Measurements from ENCODE around the gene QRICH1. TPM values are rescaled to one million over a fixed set of nuclear protein-coding genes. Genes with fewer than 3 reads are reported as not detected.

Gene QRICH1
- total RNA-seq, 1 experiment from 2014 or later, result 123 TPM

DNA sequence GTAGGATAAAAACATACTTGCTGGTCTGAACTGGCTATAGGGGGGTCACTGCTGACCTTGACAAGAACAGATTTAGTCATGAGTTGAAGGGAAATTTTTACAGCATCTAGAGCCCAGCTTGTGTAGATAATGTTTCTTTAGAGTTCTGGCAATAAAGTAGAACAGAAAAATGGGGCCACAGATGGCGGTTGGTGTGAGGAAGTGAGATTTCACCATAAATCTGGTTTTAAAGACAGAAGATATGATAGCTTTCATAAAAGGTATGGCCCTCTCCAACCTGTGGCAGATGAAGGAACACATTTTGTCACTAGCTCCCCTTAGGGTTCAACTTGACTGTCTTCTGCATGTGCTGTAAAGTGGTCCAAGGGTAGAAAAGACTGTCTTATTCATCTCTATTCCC, 40.3 kb downstream of the QRICH1 start:
- Mint-ChIP-seq H3K4me3 (no peak overlapping the region), H3K36me3 (peaks cover 65% of the 10 kb centered on the region), H3K4me1 (no peaks in the 10 kb centered on the region), H3K27me3 (ENCODE audit: low read depth) (no peaks in the 10 kb centered on the region), H3K9me3 (no peaks in the 10 kb centered on the region), H3K27ac (no peak overlapping the region)
- ATAC-seq (no peak), DNase-seq (ENCODE audit: low spot score) (no peak)
- CTCF ChIA-PET, result no interaction called here
- TF ChIP-seq ZNF121 (CRISPR knock-in tag; IDR thresholded peaks at IDR 0.05), result no peak
- POLR2A ChIA-PET, result no interaction called here

DNA sequence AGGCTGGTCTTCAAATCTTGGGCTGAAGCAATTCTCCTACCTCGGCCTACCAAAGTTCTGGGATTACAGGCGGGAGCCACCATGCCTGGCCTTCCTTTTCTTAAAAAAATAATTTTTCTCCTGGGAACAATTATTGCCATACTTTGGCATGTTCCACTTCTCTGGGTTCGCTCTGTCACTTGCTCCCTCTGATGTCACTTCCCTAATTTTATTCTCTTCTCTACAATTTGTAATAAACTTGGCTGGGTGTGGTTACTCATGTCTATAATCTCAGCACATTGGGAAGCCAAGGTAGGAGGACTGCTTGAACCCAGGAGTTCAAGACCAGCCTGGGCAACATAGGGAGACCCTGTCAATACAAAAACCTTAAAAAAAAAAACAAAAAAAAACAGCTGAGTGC, 58.6 kb downstream of the QRICH1 start:
- H3K9me3 Mint-ChIP-seq, result no peaks in the 10 kb centered on the region
- no peaks in the 10 kb centered on the region for H3K4me1 Mint-ChIP-seq
- POLR2A ChIA-PET, result no interaction called here
- no peaks in the 10 kb centered on the region for H3K27me3 Mint-ChIP-seq (ENCODE audit: low read depth)
- TF ChIP-seq, protein P1, sequence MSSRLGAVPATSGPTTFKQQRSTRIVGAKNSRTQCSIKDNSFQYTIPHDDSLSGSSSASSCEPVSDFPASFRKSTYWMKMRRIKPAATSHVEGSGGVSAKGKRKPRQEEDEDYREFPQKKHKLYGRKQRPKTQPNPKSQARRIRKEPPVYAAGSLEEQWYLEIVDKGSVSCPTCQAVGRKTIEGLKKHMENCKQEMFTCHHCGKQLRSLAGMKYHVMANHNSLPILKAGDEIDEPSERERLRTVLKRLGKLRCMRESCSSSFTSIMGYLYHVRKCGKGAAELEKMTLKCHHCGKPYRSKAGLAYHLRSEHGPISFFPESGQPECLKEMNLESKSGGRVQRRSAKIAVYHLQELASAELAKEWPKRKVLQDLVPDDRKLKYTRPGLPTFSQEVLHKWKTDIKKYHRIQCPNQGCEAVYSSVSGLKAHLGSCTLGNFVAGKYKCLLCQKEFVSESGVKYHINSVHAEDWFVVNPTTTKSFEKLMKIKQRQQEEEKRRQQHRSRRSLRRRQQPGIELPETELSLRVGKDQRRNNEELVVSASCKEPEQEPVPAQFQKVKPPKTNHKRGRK (CRISPR knock-in tag; IDR thresholded peaks at IDR 0.05; ENCODE audit: borderline replicate concordance), result no peak
- TF ChIP-seq, protein P2, sequence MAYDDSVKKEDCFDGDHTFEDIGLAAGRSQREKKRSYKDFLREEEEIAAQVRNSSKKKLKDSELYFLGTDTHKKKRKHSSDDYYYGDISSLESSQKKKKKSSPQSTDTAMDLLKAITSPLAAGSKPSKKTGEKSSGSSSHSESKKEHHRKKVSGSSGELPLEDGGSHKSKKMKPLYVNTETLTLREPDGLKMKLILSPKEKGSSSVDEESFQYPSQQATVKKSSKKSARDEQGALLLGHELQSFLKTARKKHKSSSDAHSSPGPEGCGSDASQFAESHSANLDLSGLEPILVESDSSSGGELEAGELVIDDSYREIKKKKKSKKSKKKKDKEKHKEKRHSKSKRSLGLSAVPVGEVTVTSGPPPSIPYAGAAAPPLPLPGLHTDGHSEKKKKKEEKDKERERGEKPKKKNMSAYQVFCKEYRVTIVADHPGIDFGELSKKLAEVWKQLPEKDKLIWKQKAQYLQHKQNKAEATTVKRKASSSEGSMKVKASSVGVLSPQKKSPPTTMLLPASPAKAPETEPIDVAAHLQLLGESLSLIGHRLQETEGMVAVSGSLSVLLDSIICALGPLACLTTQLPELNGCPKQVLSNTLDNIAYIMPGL (CRISPR knock-in tag; IDR thresholded peaks at IDR 0.05), result no peak
- TF ChIP-seq ZNF423 (CRISPR knock-in tag; IDR thresholded peaks at IDR 0.05) (no peak), STAT6 (CRISPR knock-in tag; conservative IDR thresholded peaks at IDR 0.05; ENCODE audit: low read depth) (no peak), SMAD4 (CRISPR knock-in tag; IDR thresholded peaks at IDR 0.05) (no peak), ATF2 (CRISPR knock-in tag; IDR thresholded peaks at IDR 0.05; ENCODE audit: borderline replicate concordance, low read depth) (no peak), CTCF (IDR thresholded peaks at IDR 0.05) (no peak), PRRX2 (CRISPR knock-in tag; IDR thresholded peaks at IDR 0.05) (no peak), GABPB1 (CRISPR knock-in tag; IDR thresholded peaks at IDR 0.05) (no peak), ZNF138 (CRISPR knock-in tag; conservative IDR thresholded peaks at IDR 0.05) (no peak), TEAD1 (CRISPR knock-in tag; IDR thresholded peaks at IDR 0.05) (no peak), JAZF1 (CRISPR knock-in tag; IDR thresholded peaks at IDR 0.05) (no peak), MAX (CRISPR knock-in tag; IDR thresholded peaks at IDR 0.05) (no peak), RELA (CRISPR knock-in tag; IDR thresholded peaks at IDR 0.05; ENCODE audit: borderline replicate concordance) (no peak)
- TF ChIP-seq, protein P3, sequence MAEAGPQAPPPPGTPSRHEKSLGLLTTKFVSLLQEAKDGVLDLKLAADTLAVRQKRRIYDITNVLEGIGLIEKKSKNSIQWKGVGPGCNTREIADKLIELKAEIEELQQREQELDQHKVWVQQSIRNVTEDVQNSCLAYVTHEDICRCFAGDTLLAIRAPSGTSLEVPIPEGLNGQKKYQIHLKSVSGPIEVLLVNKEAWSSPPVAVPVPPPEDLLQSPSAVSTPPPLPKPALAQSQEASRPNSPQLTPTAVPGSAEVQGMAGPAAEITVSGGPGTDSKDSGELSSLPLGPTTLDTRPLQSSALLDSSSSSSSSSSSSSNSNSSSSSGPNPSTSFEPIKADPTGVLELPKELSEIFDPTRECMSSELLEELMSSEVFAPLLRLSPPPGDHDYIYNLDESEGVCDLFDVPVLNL (CRISPR knock-in tag; IDR thresholded peaks at IDR 0.05; ENCODE audit: borderline replicate concordance, low read depth), result no peak
- TF ChIP-seq, protein P4, sequence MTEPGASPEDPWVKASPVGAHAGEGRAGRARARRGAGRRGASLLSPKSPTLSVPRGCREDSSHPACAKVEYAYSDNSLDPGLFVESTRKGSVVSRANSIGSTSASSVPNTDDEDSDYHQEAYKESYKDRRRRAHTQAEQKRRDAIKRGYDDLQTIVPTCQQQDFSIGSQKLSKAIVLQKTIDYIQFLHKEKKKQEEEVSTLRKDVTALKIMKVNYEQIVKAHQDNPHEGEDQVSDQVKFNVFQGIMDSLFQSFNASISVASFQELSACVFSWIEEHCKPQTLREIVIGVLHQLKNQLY (CRISPR knock-in tag; IDR thresholded peaks at IDR 0.05), result no peak
- CTCF ChIA-PET, result no interaction called here
- H3K36me3 Mint-ChIP-seq, result peaks cover 39% of the 10 kb centered on the region
- no peak for DNase-seq (ENCODE audit: low spot score)
- no peak overlapping the region for H3K27ac Mint-ChIP-seq
- ATAC-seq, result no peak
- no peak overlapping the region for H3K4me3 Mint-ChIP-seq

Data from WTC11 (cell line).